GM18526 (cell line): ENCODE measurements around the gene HEPACAM.

Source experiments
- POLR2A ChIP-seq: IDR thresholded peaks from 3 replicates; pipeline ENCODE4 v1.6.1; 2011; ENCODE audit not compliant: insufficient read length; ENCODE audit errors: extremely low read depth

The HEPACAM gene

GRCh38 chr11:124873951-124874350, 61.9 kb downstream of the HEPACAM start:
- TF ChIP-seq POLR2A: no peak

- TF ChIP-seq POLR2A: no peak
Measured at GRCh38 chr11:124872741-124873140, 63.1 kb downstream of the HEPACAM start.

GRCh38 chr11:124872280-124872679, 63.6 kb downstream of the HEPACAM start:
- no peak for TF ChIP-seq POLR2A

DNA sequence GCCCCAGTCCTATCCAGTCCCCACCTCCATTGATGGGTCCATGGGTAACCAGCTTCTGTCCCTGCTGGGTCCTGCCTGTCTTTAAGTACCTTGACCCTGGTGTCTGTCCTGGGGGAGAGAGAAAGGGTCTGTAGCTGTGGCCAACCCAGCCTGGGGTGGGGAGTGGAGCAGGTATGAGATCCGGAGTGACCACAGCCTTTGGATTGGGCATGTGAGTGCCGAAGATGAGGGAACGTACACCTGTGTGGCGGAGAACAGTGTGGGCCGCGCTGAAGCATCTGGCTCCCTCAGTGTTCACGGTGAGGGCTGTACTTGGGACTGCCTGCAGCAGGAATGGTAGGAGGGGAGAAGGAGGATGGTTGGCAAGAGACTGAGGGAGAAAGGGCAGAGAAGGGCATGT, 65.4 kb downstream of the HEPACAM start:
- TF ChIP-seq POLR2A: no peak

DNA sequence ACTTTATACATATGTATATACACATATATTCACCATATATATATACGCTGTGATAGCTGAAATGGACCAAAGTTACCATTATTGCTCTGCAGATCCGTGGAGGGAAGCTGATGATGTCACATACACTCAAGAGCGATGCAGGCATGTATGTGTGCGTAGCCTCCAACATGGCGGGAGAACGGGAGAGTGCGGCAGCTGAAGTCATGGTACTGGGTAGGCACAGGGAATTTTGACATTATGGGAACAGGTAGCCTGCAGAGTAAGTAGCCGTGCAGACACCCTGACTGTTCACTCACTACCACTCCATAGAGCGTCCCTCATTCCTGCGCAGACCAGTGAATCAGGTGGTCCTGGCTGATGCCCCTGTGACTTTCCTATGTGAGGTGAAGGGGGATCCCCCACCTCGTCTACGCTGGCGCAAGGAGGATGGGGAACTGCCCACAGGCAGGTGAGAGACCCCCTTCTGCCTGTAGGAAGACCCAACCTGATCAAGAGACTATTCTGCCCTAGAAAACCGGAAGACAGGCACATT, 65.9 kb downstream of the HEPACAM start:
- TF ChIP-seq POLR2A: no peak

DNA sequence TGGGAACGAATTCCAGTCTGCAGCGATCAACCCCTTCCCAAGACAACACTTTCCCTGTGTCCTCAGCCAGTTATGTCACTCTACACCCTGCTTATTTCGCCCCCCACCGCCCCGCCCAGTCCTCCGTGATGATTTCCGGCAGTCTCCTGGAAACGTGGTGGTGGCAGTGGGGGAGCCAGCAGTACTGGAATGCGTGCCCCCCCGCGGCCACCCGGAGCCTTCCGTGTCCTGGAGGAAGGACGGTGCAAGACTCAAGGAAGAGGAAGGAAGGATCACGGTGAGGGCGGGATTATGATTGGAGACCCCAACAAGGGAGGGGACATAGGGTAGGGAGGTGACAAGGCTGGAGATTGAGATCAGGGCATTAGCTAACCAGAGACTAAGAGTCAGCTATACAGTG, 66.5 kb downstream of the HEPACAM start:
- no peak for TF ChIP-seq POLR2A
